GM19455 (cell line): Measurements from ENCODE around the gene IDH3A.
A peak's percentile ranks its signal among the peaks of the same experiment; 100 is the strongest.

Experiments used
- ATAC-seq: cut with Tn5 transposase; IDR thresholded peaks from one replicate; pipeline ENCODE4 v1.9.1; 2021; ENCODE audit not compliant: unreplicated experiment

Gene IDH3A

GRCh38 chr15:78149068-78149804 is at the start of gene IDH3A:
TSS of gene IDH3A (plus strand) at chr15:78149362. CDS start at chr15:78149404, 42 bp downstream.
- ATAC-seq = peak; percentile 79

- ATAC-seq = no peak
These were observed 48.3 kb upstream of the IDH3A start for GRCh38 chr15:78100886-78101285.

GRCh38 chr15:78101423-78102105 is 47.6 kb upstream of the IDH3A start:
- no peak for ATAC-seq

- no peak for ATAC-seq
These were observed 47.0 kb upstream of the IDH3A start for GRCh38 chr15:78102211-78102610.

- ATAC-seq = no peak
These were observed 46.4 kb upstream of the IDH3A start for GRCh38 chr15:78102741-78103140.

- peak; percentile 86 for ATAC-seq
These were observed 45.6 kb upstream of the IDH3A start for GRCh38 chr15:78103406-78104118.

GRCh38 chr15:78104119-78104479 is 45.1 kb upstream of the IDH3A start:
- ATAC-seq = no peak

- no peak for ATAC-seq
These were observed 44.3 kb upstream of the IDH3A start for GRCh38 chr15:78104566-78105475.

- ATAC-seq = no peak
These were observed 43.5 kb upstream of the IDH3A start for GRCh38 chr15:78105476-78106241.

- no peak for ATAC-seq
These were observed 41.7 kb upstream of the IDH3A start for GRCh38 chr15:78107471-78107870.

GRCh38 chr15:78108300-78109084 is 40.7 kb upstream of the IDH3A start:
- ATAC-seq = no peak

GRCh38 chr15:78109156-78109555 is 40.0 kb upstream of the IDH3A start:
- no peak for ATAC-seq

- no peak for ATAC-seq
These were observed 39.1 kb upstream of the IDH3A start for GRCh38 chr15:78110096-78110495.

- no peak for ATAC-seq
These were observed 38.2 kb upstream of the IDH3A start for GRCh38 chr15:78110916-78111475.

GRCh38 chr15:78111788-78112187 is 37.4 kb upstream of the IDH3A start:
- no peak for ATAC-seq

- no peak for ATAC-seq
These were observed 36.6 kb upstream of the IDH3A start for GRCh38 chr15:78112551-78112950.

GRCh38 chr15:78120523-78120922 is 28.6 kb upstream of the IDH3A start:
- ATAC-seq = no peak

GRCh38 chr15:78125267-78125666 is 23.9 kb upstream of the IDH3A start:
- ATAC-seq = no peak

GRCh38 chr15:78127882-78128281 is 21.3 kb upstream of the IDH3A start:
- ATAC-seq = no peak
